ENCODE measurements around the gene NCOA3. TPM values are rescaled to one million over a fixed set of nuclear protein-coding genes. Genes with fewer than 3 reads are reported as not detected.
"Not testable (repeated sequence)": the region's sequence is repeated elsewhere in the genome, so short reads cannot be mapped to it uniquely, and the experiment has no call there.

The NCOA3 gene
- total RNA-seq, 1 experiment from 2014 or later, result 17.5 TPM

- no peak for DNase-seq (ENCODE audit: low read depth)
These were observed 34.3 kb downstream of the NCOA3 start for GRCh38 chr20:47535994-47536393.

GRCh38 chr20:47540443-47541354 lies 39.0 kb downstream of the NCOA3 start:
- peak; percentile 33 for DNase-seq (ENCODE audit: low read depth)

GRCh38 chr20:47541355-47541922 lies 39.8 kb downstream of the NCOA3 start:
- no peak for DNase-seq (ENCODE audit: low read depth)

GRCh38 chr20:47543006-47543431 lies 41.3 kb downstream of the NCOA3 start:
- DNase-seq (ENCODE audit: low read depth), result peak; percentile 48

- peak; percentile 79 for DNase-seq (ENCODE audit: low read depth)
These were observed 42.6 kb downstream of the NCOA3 start for GRCh38 chr20:47544240-47544639.

- peak; percentile 23 for DNase-seq (ENCODE audit: low read depth)
These were observed 43.2 kb downstream of the NCOA3 start for GRCh38 chr20:47544852-47545251.

- no peak for DNase-seq (ENCODE audit: low read depth)
These were observed 43.8 kb downstream of the NCOA3 start for GRCh38 chr20:47545499-47545898.

GRCh38 chr20:47546184-47547033 lies 44.7 kb downstream of the NCOA3 start:
- DNase-seq (ENCODE audit: low read depth), result peak; percentile 92

GRCh38 chr20:47547034-47547387 lies 45.3 kb downstream of the NCOA3 start:
- DNase-seq (ENCODE audit: low read depth), result no peak

- DNase-seq (ENCODE audit: low read depth), result no peak
These were observed 48.0 kb downstream of the NCOA3 start for GRCh38 chr20:47549671-47550070.

GRCh38 chr20:47551222-47551621 lies 49.5 kb downstream of the NCOA3 start:
- no peak for DNase-seq (ENCODE audit: low read depth)

GRCh38 chr20:47551841-47552240 lies 50.2 kb downstream of the NCOA3 start:
- peak; percentile 60 for DNase-seq (ENCODE audit: low read depth)

- DNase-seq (ENCODE audit: low read depth), result no peak
These were observed 51.3 kb downstream of the NCOA3 start for GRCh38 chr20:47552996-47553395.

GRCh38 chr20:47553594-47554235 lies 52.0 kb downstream of the NCOA3 start:
- DNase-seq (ENCODE audit: low read depth), result not testable (repeated sequence)

GRCh38 chr20:47554283-47554682 lies 52.6 kb downstream of the NCOA3 start:
- not testable (repeated sequence) for DNase-seq (ENCODE audit: low read depth)

GRCh38 chr20:47557218-47557617 lies 55.5 kb downstream of the NCOA3 start:
- DNase-seq (ENCODE audit: low read depth), result no peak

GRCh38 chr20:47557791-47558190 lies 56.1 kb downstream of the NCOA3 start:
- no peak for DNase-seq (ENCODE audit: low read depth)

- no peak for DNase-seq (ENCODE audit: low read depth)
These were observed 56.8 kb downstream of the NCOA3 start for GRCh38 chr20:47558295-47559066.

GRCh38 chr20:47559141-47559540 lies 57.5 kb downstream of the NCOA3 start:
- DNase-seq (ENCODE audit: low read depth), result no peak

- DNase-seq (ENCODE audit: low read depth), result no peak
These were observed 59.5 kb downstream of the NCOA3 start for GRCh38 chr20:47561180-47561579.

Measured in LHCN-M2 (cell line).